HCT116 (cell line): ENCODE measurements around the gene CYTIP.

Experiments
- EGR1 ChIP-seq: IDR thresholded peaks from 2 replicates; pipeline ENCODE4 v1.6.1; 2012; ENCODE audit warnings: low read depth
- EZH2 ChIP-seq: fragments of 200-600 bp; sonication (generic); IDR thresholded peaks from 2 replicates; pipeline ENCODE4 v1.6.1; 2017; ENCODE audit warnings: antibody characterized with exemption, mixed run types
- POLR2A ChIP-seq: IDR thresholded peaks from 2 replicates; pipeline ENCODE4 v1.7.0; 2011; ENCODE audit warnings: borderline replicate concordance; ENCODE audit not compliant: insufficient read depth, insufficient read length; ENCODE audit errors: extremely low read depth
- TCF7L2 ChIP-seq: IDR thresholded peaks from 2 replicates; pipeline ENCODE4 v1.7.0; 2011; ENCODE audit warnings: borderline replicate concordance, inconsistent platforms; ENCODE audit not compliant: insufficient read depth, insufficient read length; ENCODE audit errors: extremely low read depth
- YY1 ChIP-seq: IDR thresholded peaks from 2 replicates; pipeline ENCODE4 v1.6.1; 2011; ENCODE audit warnings: low read length, low read depth, moderate library complexity, mild to moderate bottlenecking; ENCODE audit not compliant: insufficient replicate concordance; ENCODE audit errors: extremely low read depth
- TF ChIP-seq, protein P1 (sequence below), 3 experiments: fragments of 200-600 bp in 1 of 3; sonication (generic) in 1 of 3; IDR thresholded peaks in 2 of 3; conservative IDR thresholded peaks in 1 of 3; 2 replicates each; pipeline ENCODE4 v1.5.1; 2012 to 2017; ENCODE audit warnings: low read depth in 2 of 3, low read length in 2 of 3, antibody characterized with exemption in 1 of 3, borderline replicate concordance in 1 of 3, control low read depth in 1 of 3, mild to moderate bottlenecking in 1 of 3, mixed read lengths in 1 of 3, mixed run types in 1 of 3, moderate library complexity in 1 of 3; ENCODE audit not compliant: insufficient read depth in 1 of 3
- TF ChIP-seq, protein P2 (sequence below): IDR thresholded peaks from 2 replicates; pipeline ENCODE4 v1.6.1; 2012; ENCODE audit warnings: low read depth

DNA sequence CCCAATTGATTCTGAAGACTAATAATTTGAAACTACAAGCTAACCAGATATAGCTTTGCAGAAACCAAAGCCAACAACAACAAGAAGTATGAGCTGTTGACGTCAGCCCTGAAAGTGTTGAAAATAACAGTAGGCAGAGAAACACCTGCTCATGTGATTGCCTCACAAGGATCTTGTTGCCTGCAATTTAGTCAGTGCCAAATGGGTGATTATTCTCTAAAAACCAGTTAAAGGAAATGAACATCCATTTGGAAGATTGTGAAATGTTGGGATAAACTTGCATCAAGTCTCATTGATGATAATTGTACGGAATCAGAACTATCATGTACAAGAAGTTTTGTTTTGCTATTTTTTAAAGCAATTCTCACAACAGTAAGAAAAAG lies 2.8 kb downstream of the CYTIP start:
- TF ChIP-seq TCF7L2: no peak
- TF ChIP-seq POLR2A: no peak
- TF ChIP-seq, protein P1, sequence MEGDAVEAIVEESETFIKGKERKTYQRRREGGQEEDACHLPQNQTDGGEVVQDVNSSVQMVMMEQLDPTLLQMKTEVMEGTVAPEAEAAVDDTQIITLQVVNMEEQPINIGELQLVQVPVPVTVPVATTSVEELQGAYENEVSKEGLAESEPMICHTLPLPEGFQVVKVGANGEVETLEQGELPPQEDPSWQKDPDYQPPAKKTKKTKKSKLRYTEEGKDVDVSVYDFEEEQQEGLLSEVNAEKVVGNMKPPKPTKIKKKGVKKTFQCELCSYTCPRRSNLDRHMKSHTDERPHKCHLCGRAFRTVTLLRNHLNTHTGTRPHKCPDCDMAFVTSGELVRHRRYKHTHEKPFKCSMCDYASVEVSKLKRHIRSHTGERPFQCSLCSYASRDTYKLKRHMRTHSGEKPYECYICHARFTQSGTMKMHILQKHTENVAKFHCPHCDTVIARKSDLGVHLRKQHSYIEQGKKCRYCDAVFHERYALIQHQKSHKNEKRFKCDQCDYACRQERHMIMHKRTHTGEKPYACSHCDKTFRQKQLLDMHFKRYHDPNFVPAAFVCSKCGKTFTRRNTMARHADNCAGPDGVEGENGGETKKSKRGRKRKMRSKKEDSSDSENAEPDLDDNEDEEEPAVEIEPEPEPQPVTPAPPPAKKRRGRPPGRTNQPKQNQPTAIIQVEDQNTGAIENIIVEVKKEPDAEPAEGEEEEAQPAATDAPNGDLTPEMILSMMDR (IDR thresholded peaks at IDR 0.05 in 2 of 3, conservative IDR thresholded peaks at IDR 0.05 in 1 of 3; ENCODE audit: borderline replicate concordance in 1 of 3, insufficient read depth in 1 of 3, low read depth in 2 of 3, low read length in 2 of 3): no peak
- TF ChIP-seq, protein P2, sequence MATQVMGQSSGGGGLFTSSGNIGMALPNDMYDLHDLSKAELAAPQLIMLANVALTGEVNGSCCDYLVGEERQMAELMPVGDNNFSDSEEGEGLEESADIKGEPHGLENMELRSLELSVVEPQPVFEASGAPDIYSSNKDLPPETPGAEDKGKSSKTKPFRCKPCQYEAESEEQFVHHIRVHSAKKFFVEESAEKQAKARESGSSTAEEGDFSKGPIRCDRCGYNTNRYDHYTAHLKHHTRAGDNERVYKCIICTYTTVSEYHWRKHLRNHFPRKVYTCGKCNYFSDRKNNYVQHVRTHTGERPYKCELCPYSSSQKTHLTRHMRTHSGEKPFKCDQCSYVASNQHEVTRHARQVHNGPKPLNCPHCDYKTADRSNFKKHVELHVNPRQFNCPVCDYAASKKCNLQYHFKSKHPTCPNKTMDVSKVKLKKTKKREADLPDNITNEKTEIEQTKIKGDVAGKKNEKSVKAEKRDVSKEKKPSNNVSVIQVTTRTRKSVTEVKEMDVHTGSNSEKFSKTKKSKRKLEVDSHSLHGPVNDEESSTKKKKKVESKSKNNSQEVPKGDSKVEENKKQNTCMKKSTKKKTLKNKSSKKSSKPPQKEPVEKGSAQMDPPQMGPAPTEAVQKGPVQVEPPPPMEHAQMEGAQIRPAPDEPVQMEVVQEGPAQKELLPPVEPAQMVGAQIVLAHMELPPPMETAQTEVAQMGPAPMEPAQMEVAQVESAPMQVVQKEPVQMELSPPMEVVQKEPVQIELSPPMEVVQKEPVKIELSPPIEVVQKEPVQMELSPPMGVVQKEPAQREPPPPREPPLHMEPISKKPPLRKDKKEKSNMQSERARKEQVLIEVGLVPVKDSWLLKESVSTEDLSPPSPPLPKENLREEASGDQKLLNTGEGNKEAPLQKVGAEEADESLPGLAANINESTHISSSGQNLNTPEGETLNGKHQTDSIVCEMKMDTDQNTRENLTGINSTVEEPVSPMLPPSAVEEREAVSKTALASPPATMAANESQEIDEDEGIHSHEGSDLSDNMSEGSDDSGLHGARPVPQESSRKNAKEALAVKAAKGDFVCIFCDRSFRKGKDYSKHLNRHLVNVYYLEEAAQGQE: no peak
- no peak for TF ChIP-seq EZH2
- TF ChIP-seq EGR1: no peak
- TF ChIP-seq YY1: no peak
